Inflammatory macrophage treated with lipopolysaccharide for 4 hours (primary cell): Measurements from ENCODE around the gene ERCC3.
"Not testable (repeated sequence)": the region's sequence is repeated elsewhere in the genome, so short reads cannot be mapped to it uniquely, and the experiment has no call there.

Experiments
- DNase-seq: peaks from one replicate; pipeline ENCODE4 v3.0.0-alpha.2; 2020

Gene ERCC3

GRCh38 chr2:127277028-127277427 is 16.9 kb downstream of the ERCC3 start:
- DNase-seq: no peak

DNA sequence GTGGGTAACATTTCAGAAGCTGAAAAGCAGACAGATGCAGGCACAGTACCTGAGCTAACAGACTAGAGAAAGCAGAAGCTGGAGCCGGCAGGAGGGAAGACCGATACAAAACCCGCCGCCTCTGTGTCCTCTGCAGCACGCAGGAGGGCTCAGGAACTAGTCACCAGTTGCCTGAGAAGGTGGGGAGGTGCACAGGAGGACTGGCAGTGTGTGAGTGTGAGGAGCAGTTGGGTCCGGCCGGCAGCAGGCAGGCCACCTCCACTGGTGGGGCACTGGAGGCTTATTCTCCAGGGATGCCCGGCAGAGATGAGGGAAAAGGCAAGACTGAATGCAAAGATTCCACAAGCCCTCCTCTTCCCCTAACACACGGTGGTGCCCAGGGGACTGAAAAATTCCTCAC is 18.2 kb downstream of the ERCC3 start:
- no peak for DNase-seq

DNA sequence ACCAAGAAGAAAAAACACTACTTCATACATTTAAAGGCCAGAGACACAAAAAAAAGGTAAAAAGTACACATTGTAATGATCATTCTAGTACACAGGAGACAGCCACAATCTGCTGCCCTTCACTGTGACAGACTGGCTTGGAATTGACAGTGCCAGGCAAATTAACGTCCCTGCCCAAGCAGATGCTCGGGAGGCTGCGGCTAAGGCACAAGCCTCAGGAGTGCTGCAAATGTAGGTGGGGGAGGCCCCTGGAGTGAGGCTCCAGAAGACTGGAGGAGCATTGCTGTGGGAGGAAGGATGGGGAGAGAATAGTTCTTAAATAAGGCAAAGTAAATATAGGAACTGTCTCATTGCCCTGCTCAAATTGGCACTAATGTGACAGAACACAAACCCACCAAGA is 18.6 kb downstream of the ERCC3 start:
- DNase-seq: no peak

DNA sequence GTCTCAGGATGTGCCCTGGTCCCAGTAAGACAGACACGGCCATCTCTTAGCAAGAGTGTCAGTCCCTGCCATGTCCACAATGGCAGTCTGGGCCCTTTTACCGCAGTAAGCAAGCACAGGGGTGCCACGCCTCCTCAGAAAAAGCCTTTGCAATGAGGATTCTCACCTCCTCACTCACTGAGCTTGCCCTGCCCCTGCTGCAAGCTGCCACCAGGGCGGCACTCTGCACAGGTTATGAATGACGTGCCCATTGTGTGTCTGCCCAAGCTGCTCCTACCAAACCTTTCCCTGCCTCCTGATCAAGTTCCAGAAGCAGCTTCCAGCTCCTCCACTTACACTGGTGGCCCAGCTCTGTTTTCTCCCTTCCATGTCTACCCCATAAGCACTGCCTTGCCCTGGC is 23.3 kb downstream of the ERCC3 start:
- DNase-seq: no peak

DNA sequence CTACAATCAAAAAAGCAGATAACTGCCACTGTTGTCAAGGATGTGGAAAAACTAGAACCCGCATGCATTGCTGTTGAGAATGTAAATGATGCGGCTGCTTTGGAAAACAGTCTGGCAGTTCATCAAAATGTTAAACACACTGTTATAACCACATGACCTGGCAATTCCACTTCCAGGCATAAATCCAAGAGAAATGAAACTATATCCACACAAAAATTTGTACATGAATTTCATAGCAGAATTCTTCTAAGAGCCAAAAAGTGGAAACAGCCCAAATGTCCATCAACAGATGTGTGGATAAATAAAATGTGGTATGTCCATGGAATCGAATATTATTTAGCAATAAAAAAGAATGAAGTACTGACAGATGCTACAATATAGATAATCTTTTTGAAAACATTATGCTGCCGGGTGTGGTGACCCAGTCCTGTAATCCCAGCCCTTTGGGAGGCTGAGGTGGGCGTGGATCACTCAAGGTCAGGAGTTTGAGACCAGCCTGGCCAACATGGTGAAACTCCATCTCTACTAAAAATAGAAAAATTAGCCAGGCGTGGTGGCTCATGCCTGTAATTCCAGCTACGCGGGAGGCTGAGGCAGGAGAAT is 32.0 kb downstream of the ERCC3 start:
- no peak for DNase-seq

GRCh38 chr2:127259355-127259754 is 34.6 kb downstream of the ERCC3 start:
- no peak for DNase-seq

DNA sequence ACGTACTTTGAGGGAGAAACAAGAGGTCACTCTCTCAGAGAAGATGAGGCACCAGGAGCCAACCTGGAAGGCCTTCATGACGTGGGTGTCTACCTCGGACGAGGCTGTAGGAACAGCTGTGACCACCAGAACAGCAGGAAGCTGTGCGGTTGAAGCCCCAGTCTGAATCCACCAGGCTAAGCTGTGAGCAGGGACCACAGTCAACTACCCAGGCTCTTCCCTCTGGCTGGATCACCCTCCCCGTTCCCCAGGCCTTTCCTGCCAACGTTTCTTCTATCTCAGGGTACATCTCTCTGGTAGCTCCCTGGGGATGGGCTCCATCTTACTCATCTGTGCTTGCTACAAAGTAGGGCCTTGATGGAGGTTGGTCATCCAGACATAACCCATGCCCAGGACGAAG is 37.1 kb downstream of the ERCC3 start:
- no peak for DNase-seq

DNA sequence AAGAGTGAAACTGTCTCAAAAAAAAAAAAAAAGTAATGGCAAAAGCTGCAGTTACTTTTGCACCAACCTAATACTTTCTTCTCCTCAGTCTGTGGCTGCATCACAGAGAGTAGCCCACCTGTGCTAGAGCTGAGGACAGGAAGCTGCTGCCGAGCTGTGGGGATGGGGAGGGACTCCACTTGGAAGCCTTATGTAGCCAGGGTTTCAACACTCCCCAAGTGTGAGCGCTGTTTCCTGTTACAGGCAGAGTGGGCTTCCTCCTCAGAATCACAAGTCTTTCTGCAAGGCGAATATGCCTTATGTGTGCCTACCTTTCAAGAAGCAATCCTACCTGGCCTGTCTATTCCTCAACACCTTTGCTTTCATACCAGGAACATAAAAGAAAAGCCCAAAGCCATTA is 37.6 kb downstream of the ERCC3 start:
- no peak for DNase-seq

DNA sequence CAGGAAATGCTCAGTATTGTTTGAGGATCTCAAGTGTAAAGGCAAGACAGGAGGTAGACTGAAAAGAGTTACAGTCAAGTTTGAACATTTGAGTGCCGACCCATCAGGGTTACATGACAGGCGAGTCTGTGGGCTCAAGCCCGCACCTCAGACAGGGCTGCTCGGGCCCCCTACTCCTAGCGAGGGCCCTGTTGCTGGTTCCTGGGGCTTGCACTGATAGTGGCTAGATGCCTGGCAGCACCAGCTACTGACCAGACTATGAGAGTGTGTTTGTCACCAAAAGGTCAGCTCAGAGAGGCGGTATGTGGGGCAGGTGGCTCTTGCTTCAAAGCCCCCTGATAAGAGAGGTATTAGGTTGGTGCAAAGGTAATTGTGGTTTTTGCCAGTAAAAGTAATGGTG is 38.2 kb downstream of the ERCC3 start:
- no peak for DNase-seq

DNA sequence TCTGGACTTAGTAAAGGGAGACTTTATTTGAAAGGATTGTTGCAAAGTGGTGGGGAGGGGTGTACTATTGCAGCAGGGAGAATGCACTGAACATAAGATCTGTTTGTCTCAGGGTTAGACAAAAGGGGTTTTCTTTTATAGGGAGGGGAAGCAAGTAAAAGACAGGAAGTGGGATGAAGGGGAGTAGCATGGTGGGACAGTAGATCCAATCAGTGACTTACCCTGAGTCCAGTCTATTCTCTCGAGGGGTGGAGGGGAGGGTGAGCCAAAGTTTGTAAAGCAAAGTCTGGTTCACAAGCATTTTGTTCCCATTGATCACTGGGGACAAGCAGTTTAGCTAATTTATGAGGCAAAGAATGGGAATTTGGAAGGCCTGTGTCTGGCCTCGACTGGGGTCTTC is 38.8 kb downstream of the ERCC3 start:
- no peak for DNase-seq

DNA sequence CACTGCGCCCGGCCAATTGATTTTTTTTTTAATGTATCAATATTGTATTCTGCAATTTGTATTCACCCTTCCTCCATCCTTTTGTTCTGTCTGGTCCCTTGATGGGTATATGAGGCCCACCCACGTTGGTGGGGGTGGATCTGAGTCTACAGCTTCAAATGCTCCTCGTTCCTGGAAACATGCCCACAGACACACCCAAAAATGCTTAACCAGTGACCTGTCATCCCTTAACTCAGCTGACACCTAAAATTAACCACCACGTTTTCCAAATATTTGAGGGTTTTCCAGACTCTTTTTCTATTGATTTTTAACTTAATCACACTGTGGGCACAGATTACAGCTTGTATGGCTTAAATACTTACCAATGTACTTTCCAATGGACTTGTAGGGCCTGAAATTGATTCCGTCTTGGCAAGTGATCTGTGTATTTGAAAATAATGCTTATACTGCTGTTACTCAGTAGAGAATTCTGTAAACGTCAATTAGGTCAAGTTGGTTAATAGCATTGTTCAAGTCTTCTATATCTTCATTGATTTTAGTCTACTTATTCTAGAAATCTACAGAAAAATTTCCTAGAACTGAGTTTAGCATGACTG is 39.5 kb downstream of the ERCC3 start:
- no peak for DNase-seq

DNA sequence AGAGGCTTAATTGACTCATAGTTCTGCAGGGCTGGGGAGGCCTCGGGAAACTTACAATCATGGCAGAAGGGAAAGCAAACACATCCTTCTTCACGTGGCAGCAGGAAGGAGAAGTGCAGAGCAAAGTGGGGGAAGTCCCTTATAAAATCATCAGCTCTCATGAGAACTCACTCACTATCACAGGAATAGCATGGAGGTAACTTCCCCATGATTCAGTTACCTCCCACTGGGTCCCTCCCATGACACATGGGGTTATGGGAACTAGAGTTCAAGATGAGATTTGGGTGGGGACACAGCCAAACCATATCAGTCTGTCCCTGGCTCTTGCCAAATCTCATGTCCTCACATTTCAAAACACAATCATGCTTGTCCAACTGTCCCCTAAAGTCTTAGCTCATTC is 52.8 kb downstream of the ERCC3 start:
- DNase-seq: peak; percentile 81

DNA sequence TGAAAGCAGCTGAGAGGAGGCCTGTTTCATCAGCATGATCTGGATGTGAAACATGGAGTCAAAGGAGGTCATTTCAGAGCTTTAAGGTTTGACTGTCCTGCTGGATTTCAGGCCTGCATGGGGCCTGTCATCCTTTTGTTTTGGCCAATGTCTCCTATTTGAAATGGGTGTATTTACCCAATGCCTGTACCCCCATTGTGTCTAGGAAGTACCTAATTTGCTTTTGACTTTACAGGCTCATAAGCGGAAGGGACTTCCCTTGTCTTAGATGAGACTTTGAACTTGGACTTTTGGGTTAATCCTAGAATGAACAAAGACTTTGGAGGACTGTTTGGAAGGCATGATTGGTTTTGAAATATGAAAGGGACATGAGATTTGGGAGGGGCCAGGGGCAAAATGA is 54.5 kb downstream of the ERCC3 start:
- no peak for DNase-seq

DNA sequence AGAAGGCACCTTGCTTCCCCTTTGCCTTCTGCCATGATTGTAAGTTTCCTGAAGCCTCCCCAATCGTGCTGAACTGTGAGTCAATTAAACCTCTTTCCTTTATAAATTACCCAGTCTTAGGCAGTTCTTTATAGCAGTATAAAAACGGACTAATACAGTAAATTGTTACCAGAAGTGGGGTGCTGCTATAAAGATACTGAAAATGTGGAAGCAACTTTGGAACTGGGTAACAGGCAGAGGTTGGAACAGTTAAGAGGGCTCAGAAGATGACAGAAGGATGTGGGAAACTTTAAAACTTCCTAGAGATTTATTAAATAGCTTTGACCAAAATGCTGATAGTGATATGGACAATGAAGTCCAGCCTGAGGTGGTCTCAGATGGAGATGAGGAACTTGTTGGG is 56.2 kb downstream of the ERCC3 start:
- DNase-seq: not testable (repeated sequence)

DNA sequence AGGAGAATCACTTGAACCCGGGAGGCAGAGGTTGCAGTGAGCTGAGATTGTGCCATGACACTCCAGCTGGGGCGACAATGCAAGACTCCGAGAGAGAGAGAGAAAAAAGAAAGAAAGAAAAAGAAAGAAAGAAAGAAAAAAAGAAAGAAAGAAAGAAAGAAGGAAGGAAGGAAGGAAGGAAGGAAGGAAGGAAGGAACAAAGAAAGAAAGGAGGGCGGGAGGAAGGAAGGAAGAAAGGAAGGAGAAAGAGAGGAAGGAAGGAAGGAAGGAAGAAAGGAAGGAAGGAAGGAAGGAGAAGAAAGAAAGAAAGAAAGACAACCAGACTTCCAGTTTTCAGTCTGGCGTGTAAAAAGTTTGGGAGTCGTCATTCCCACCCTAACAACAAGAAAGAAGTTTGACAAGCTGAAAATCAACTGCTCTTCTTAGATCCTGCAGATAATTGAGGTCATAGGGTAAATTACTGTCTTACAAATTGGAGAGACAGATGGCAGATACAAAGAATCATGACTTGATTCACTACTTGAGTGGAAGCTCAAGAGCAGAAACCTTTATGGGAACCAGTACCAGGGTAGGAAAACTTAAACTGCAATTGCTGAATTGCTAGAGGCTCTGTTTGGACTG is 58.8 kb downstream of the ERCC3 start:
- DNase-seq: no peak

- DNase-seq: peak; percentile 85
Observed at GRCh38 chr2:127233710-127234109, 60.2 kb downstream of the ERCC3 start.

DNA sequence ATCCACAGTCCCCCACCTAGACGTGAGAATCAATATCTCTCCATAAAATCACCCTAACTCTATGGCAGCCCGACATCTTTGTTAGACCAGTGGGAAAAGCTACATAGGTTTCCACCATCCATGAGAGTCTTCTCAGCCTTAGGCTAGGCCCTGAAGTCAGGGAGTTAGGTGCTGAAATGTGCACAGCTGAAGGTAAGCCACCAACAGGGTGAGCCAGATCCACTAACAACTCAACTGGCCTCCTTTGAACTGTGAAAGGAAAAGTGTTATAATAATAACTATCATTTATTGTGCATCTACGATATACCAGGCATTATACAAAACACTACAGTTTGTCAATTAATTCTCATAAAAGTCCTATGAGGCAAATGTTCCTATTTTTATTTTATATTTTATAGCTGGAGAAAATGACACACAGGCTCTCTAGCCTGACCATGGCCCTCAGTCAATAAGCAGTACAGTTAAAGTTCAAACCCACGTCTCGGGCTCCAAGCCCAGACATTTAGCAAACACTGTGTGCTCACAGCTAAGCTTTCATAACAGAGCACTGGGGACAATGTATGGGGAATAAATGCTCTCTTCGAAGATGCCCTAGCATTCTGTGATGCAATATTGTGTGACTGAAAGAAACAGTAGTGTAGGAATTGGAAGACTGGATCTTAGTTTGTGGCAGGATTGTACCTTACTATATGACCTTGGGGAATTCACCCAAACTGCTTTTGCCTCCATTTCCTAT is 62.6 kb downstream of the ERCC3 start:
- no peak for DNase-seq

GRCh38 chr2:127229555-127229954 is 64.4 kb downstream of the ERCC3 start:
- no peak for DNase-seq

DNA sequence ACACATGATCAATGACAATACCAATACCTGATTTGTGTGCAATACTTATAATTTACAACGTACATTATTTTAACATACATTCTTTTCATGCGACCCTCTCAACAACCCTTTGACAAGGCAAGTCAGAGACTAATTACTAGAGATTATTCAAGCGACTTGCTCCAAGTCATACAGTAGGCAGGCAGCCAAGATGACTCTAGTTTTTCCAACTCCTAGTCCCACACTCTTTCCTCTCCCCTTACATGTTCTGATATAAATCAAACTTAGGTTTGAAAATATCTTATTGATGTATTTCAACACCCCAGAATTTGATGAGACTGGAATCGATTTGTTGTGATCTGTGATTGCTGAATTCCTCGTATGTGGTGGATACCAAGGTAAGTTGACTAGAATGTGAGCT is 65.8 kb downstream of the ERCC3 start:
- no peak for DNase-seq

DNA sequence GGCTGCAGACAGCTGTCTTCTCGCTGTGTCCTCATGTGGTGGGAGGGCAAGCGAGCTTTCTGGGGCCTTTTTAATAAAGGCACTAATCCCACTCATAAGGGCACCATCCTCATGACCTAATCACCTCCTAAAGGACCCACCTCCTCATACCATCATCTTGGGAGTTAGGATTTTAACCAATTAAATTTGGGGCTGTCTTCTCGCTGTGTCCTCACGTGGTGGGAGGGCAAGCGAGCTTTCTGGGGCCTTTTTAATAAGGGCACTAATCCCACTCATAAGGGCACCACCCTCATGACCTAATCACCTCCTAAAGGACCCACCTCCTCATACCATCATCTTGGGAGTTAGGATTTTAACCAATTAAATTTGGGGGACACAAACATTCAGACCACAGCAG is 66.7 kb downstream of the ERCC3 start:
- DNase-seq: not testable (repeated sequence)

- peak; percentile 33 for DNase-seq
Observed at GRCh38 chr2:127226520-127227263, 67.3 kb downstream of the ERCC3 start.

- no peak for DNase-seq
Observed at GRCh38 chr2:127226132-127226519, 67.8 kb downstream of the ERCC3 start.

GRCh38 chr2:127225186-127225960 is 68.6 kb downstream of the ERCC3 start:
- DNase-seq: no peak
